GM21619 (cell line): ENCODE data around the gene OR9A2.

Source experiments
- ATAC-seq: cut with Tn5 transposase; IDR thresholded peaks from one replicate; pipeline ENCODE4 v1.9.1; 2021; ENCODE audit not compliant: unreplicated experiment

The OR9A2 gene

GRCh38 chr7:143023047-143023446 lies 3.9 kb downstream of the OR9A2 start:
- no peak for ATAC-seq

GRCh38 chr7:143018931-143019330 lies 8.0 kb downstream of the OR9A2 start:
- ATAC-seq, result no peak

GRCh38 chr7:143016996-143017395 lies 9.9 kb downstream of the OR9A2 start:
- no peak for ATAC-seq

GRCh38 chr7:143015926-143016490 lies 10.9 kb downstream of the OR9A2 start:
- no peak for ATAC-seq

- peak; percentile 90 for ATAC-seq
Observed at GRCh38 chr7:143015084-143015483, 11.8 kb downstream of the OR9A2 start.

GRCh38 chr7:143013893-143014292 lies 13.0 kb downstream of the OR9A2 start:
- ATAC-seq, result no peak

- no peak for ATAC-seq
Observed at GRCh38 chr7:143013473-143013872, 13.5 kb downstream of the OR9A2 start.

GRCh38 chr7:143012409-143012808 lies 14.5 kb downstream of the OR9A2 start:
- no peak for ATAC-seq

- no peak for ATAC-seq
Observed at GRCh38 chr7:143012001-143012400, 14.9 kb downstream of the OR9A2 start.

GRCh38 chr7:143008007-143008901 lies 18.7 kb downstream of the OR9A2 start:
- ATAC-seq, result peak; percentile 93

- ATAC-seq, result no peak
Observed at GRCh38 chr7:143005632-143006260, 21.2 kb downstream of the OR9A2 start.

GRCh38 chr7:143003393-143004051 lies 23.4 kb downstream of the OR9A2 start:
- peak; percentile 66 for ATAC-seq

- no peak for ATAC-seq
Observed at GRCh38 chr7:143002898-143003297, 24.0 kb downstream of the OR9A2 start.

GRCh38 chr7:143002106-143002505 lies 24.8 kb downstream of the OR9A2 start:
- ATAC-seq, result no peak

- no peak for ATAC-seq
Observed at GRCh38 chr7:143000648-143001047, 26.3 kb downstream of the OR9A2 start.

GRCh38 chr7:142999793-143000192 lies 27.1 kb downstream of the OR9A2 start:
- no peak for ATAC-seq

- no peak for ATAC-seq
Observed at GRCh38 chr7:142998966-142999365, 28.0 kb downstream of the OR9A2 start.

GRCh38 chr7:142997456-142997989 lies 29.4 kb downstream of the OR9A2 start:
- ATAC-seq, result no peak

GRCh38 chr7:142992427-142992826 lies 34.5 kb downstream of the OR9A2 start:
- ATAC-seq, result no peak

- ATAC-seq, result no peak
Observed at GRCh38 chr7:142984297-142984696, 42.6 kb downstream of the OR9A2 start.

- no peak for ATAC-seq
Observed at GRCh38 chr7:142983825-142984224, 43.1 kb downstream of the OR9A2 start.
